GM12878 (cell line): Measurements from ENCODE around the gene ZMIZ1. TPM values are rescaled to one million over a fixed set of nuclear protein-coding genes. Genes with fewer than 3 reads are reported as not detected.

Experiments
- ATAC-seq: fragments of 200-7000 bp; cut with Tn5 transposase; 3 replicates; pipeline ENCODE4 v1.9.1; 2020; ENCODE audit warnings: mild to moderate bottlenecking, moderate library complexity
- BruUV-seq: library from RNA; stranded (reverse); fragments of 400-500 nt; replicated peaks from 2 replicates; lab custom pipeline; 2021; lab: Mats Ljungman, UMichigan
- CTCF ChIA-PET: fragments of 300-600 bp; sonication (Branson Sonifier 250); formaldehyde crosslinking; extraction: SDS; loops from one replicate; lab custom pipeline; 2021; ENCODE audit warnings: inconsistent platforms; lab: Yijun Ruan, JAX
- POLR2A ChIA-PET: fragments of 350-600 bp; formaldehyde crosslinking; extraction: SDS; loops from one replicate; lab custom pipeline; 2021; ENCODE audit warnings: inconsistent platforms; lab: Charles Lee
- RAD21 ChIA-PET: fragments of 300-600 bp; sonication (Branson Sonifier 250); formaldehyde crosslinking; loops from one replicate; lab custom pipeline; 2023; ENCODE audit warnings: antibody characterized with exemption; ENCODE audit not compliant: unreplicated experiment; lab: Charles Lee
- SMC1A ChIA-PET: fragments of 300-600 bp; sonication (Branson Sonifier 250); formaldehyde crosslinking; loops from one replicate; lab custom pipeline; 2023; ENCODE audit not compliant: unreplicated experiment, uncharacterized antibody; lab: Charles Lee
- DNase-seq: peaks from one replicate; pipeline ENCODE4 v3.0.0-alpha.2; 2011; ENCODE audit warnings: low read depth, low spot score
- FAIRE-seq: peaks from 3 replicates; lab custom pipeline; 2011; peaks lifted over from hg19 to GRCh38; lab: Jason Lieb, UNC
- H2AFZ ChIP-seq: 2 replicates; pipeline ENCODE4 v1.6.0; 2011; ENCODE audit warnings: low read depth, low read length, control low read depth; ENCODE audit not compliant: control insufficient read depth
- H3K27ac ChIP-seq: 2 replicates; pipeline ENCODE4 v1.5.1; 2011; ENCODE audit warnings: control low read depth; ENCODE audit not compliant: control insufficient read depth, insufficient read depth
- H3K27me3 ChIP-seq, 2 experiments: replicated peaks in 1 of 2; 2 replicates each; pipeline versions ENCODE4 v1.6.0 to v1.6.1; 2011; ENCODE audit warnings: low read length in 1 of 2; ENCODE audit not compliant: control insufficient read depth in 2 of 2, insufficient read depth in 2 of 2
- H3K36me3 ChIP-seq, 2 experiments: 2 replicates each; pipeline ENCODE4 v1.5.1; 2011; ENCODE audit warnings: low read length in 1 of 2; ENCODE audit not compliant: control insufficient read depth in 2 of 2, insufficient read depth in 2 of 2
- H3K4me1 ChIP-seq: 2 replicates; pipeline ENCODE4 v1.6.1; 2011; ENCODE audit warnings: mild to moderate bottlenecking, low read length, moderate library complexity, mixed read lengths; ENCODE audit not compliant: control insufficient read depth, insufficient read depth
- H3K4me2 ChIP-seq: 2 replicates; pipeline ENCODE4 v1.6.0; 2011; ENCODE audit warnings: control low read depth; ENCODE audit not compliant: control insufficient read depth, insufficient read depth
- H3K4me3 ChIP-seq: fragments of 200-600 bp; sonication (generic); 2 replicates; pipeline ENCODE4 v1.5.1; 2016
- H3K79me2 ChIP-seq: 2 replicates; pipeline ENCODE4 v1.6.0; 2011; ENCODE audit warnings: low read length; ENCODE audit not compliant: control insufficient read depth, insufficient read depth
- H3K9ac ChIP-seq: 2 replicates; pipeline ENCODE4 v1.8.0; 2011; ENCODE audit warnings: low read length, control low read depth, mixed read lengths; ENCODE audit not compliant: control insufficient read depth, insufficient read depth
- H3K9me3 ChIP-seq: replicated peaks from 3 replicates; pipeline ENCODE4 v1.5.1; 2011; ENCODE audit warnings: mild to moderate bottlenecking, low read length; ENCODE audit not compliant: control insufficient read depth, insufficient read depth
- H4K20me1 ChIP-seq: 2 replicates; pipeline ENCODE4 v1.6.0; 2011; ENCODE audit not compliant: control insufficient read depth, insufficient read depth
- CHD4 ChIP-seq: fragments of 200-600 bp; sonication (generic); IDR thresholded peaks from 2 replicates; pipeline ENCODE4 v1.6.1; 2016; ENCODE audit warnings: mild to moderate bottlenecking
- HDAC6 ChIP-seq: fragments of 200-600 bp; sonication (generic); IDR thresholded peaks from one replicate; pipeline ENCODE4 v1.8.0; 2017; ENCODE audit warnings: antibody characterized with exemption; ENCODE audit not compliant: unreplicated experiment
- IKZF2 ChIP-seq, 2 experiments: fragments of 450-650 bp; IDR thresholded peaks; 2 replicates each; pipeline ENCODE4 v1.6.1; 2017; ENCODE audit warnings: mild to moderate bottlenecking in 2 of 2, moderate library complexity in 2 of 2
- MXI1 ChIP-seq: fragments of 150-350 bp; IDR thresholded peaks from 2 replicates; pipeline ENCODE4 v1.6.1; 2011; ENCODE audit warnings: low read depth, mild to moderate bottlenecking, inconsistent platforms, low read length, improper control_type of control experiment
- RBBP5 ChIP-seq: fragments of 200-600 bp; sonication (generic); conservative IDR thresholded peaks from 2 replicates; pipeline ENCODE4 v1.6.1; 2016
- SP1 ChIP-seq: IDR thresholded peaks from one replicate; pipeline ENCODE4 v1.6.1; 2011; ENCODE audit warnings: low read depth, low read length
- WGBS: methylation state at CpG from one replicate; pipeline ENCODE4 v1.1.6; 2016; ENCODE audit warnings: low lambda C conversion rate; ENCODE audit not compliant: insufficient replicate concordance, insufficient coverage; ENCODE audit errors: missing lambda C conversion rate; 5-methylcytosine and 5-hydroxymethylcytosine counted together
- in situ Hi-C: fragments of 300-500 bp; cut with MboI; formaldehyde crosslinking; loops from 9 replicates; pipeline ENCODE4 v1.14.3; 2018; ENCODE audit warnings: mixed read lengths
- intact Hi-C: fragments of 100-400 bp; cut with micrococcal nuclease; formaldehyde crosslinking; loops from one replicate; pipeline ENCODE4 v1.14.2; 2022; ENCODE audit not compliant: unreplicated experiment
- polyA plus RNA-seq, 11 experiments: library from polyadenylated mRNA; depleted of rRNA in 4 of 11; unstranded in 6 of 11; stranded (reverse) in 5 of 11; fragments of >200 nt; fragmentation: Nextera tagmentation in 4 of 11; fragmentation: Illumina TruSeq in 1 of 11; extraction: Ambion mirVana in 4 of 11; extraction: Trizol in 1 of 11; gene quantifications; 1 replicate in 1 of 11; 2 replicates in 10 of 11; pipeline versions ENCODE4 v1.2.1 to v1.2.3, GENCODE V29; 2011 to 2016; ENCODE audit warnings: inconsistent platforms in 2 of 11, missing spikeins in 2 of 11, low read depth in 1 of 11
- total RNA-seq, 4 experiments: library from RNA; depleted of rRNA in 3 of 4; stranded (reverse); fragments of >200 nt in 3 of 4; fragmentation: Illumina TruSeq in 1 of 4; extraction: Trizol in 1 of 4; gene quantifications; 2 replicates each; pipeline versions ENCODE4 v1.2.1 to v1.2.3, GENCODE V29; 2013 to 2021
- TF ChIP-seq, protein P1 (sequence below): IDR thresholded peaks from 2 replicates; pipeline ENCODE4 v1.6.1; 2012; ENCODE audit warnings: low read depth, low read length, improper control_type of control experiment
- TF ChIP-seq, protein P2 (sequence below): fragments of 450-650 bp; formaldehyde crosslinking; IDR thresholded peaks from 2 replicates; pipeline ENCODE4 v1.4.0; 2022; ENCODE audit warnings: mild to moderate bottlenecking, moderate library complexity
- TF ChIP-seq, protein P3 (sequence below): IDR thresholded peaks from 2 replicates; pipeline ENCODE4 v1.6.1; 2012; ENCODE audit warnings: improper control_type of control experiment, low read depth, low read length; ENCODE audit not compliant: insufficient replicate concordance
- TF ChIP-seq, protein P4 (sequence below): fragments of 450-650 bp; IDR thresholded peaks from 2 replicates; pipeline ENCODE4 v1.6.1; 2017; ENCODE audit warnings: mild to moderate bottlenecking
- TF ChIP-seq, protein P5 (sequence below): IDR thresholded peaks from 2 replicates; pipeline ENCODE4 v1.6.1; 2011; ENCODE audit warnings: mild to moderate bottlenecking, low read depth, low read length, moderate library complexity; ENCODE audit not compliant: insufficient replicate concordance

The ZMIZ1 gene
- total and polyA plus RNA-seq, 10 of the 15 experiments (the other 5 are each of a cell fraction or from before 2014, with no cell fraction given) = 3.1 to 82.3 (median 14.9) TPM

DNA sequence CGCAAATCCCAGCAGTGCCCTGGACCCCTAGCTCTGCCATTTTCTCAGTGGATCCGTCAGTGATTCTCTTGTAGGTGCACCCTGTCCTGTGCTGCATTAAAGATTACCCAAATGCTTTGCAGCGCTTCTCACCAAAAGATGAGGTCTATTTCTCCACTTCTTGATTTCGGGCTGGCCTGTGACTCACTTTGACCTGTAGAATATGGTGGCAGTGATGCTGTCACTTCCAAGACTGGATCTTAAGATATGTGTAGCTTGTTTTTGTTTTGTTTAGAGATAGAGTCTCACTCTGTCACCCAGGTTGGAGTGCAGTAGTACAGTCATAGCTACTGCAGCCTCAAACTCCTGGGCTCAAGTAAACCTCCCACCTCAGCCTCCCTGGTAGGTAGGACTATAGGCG lies 37.0 kb upstream of the ZMIZ1 start:
- no peak overlapping the region for H3K4me2 ChIP-seq
- SMC1A ChIA-PET = no interaction called here
- no peak for ATAC-seq
- CTCF ChIA-PET = no interaction called here
- in situ Hi-C loops = no loop called here
- no peaks in the 10 kb centered on the region for H3K36me3 ChIP-seq
- RAD21 ChIA-PET = no interaction called here
- H3K9ac ChIP-seq = no peak overlapping the region
- FAIRE-seq = no peak
- H3K9me3 ChIP-seq = no peaks in the 10 kb centered on the region
- WGBS = 28% methylated on average over 5 of the region's 5 CpGs
- intact Hi-C loops = no loop called here
- no peaks in the 10 kb centered on the region for H3K4me1 ChIP-seq
- H3K4me3 ChIP-seq = no peak overlapping the region
- no peak for DNase-seq
- no TSS peak for BruUV-seq
- TF ChIP-seq, protein P1, sequence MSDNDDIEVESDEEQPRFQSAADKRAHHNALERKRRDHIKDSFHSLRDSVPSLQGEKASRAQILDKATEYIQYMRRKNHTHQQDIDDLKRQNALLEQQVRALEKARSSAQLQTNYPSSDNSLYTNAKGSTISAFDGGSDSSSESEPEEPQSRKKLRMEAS = no peak
- TF ChIP-seq, protein P2, sequence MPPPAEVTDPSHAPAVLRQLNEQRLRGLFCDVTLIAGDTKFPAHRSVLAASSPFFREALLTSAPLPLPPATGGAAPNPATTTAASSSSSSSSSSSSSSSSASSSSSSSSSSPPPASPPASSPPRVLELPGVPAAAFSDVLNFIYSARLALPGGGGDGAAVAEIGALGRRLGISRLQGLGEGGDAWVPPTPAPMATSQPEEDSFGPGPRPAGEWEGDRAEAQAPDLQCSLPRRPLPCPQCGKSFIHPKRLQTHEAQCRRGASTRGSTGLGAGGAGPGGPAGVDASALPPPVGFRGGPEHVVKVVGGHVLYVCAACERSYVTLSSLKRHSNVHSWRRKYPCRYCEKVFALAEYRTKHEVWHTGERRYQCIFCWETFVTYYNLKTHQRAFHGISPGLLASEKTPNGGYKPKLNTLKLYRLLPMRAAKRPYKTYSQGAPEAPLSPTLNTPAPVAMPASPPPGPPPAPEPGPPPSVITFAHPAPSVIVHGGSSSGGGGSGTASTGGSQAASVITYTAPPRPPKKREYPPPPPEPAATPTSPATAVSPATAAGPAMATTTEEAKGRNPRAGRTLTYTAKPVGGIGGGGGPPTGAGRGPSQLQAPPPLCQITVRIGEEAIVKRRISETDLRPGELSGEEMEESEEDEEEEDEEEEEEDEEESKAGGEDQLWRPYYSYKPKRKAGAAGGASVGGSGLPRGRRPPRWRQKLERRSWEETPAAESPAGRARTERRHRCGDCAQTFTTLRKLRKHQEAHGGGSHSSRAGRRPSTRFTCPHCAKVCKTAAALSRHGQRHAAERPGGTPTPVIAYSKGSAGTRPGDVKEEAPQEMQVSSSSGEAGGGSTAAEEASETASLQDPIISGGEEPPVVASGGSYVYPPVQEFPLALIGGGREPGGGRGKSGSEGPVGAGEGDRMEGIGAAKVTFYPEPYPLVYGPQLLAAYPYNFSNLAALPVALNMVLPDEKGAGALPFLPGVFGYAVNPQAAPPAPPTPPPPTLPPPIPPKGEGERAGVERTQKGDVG (CRISPR knock-in tag) = no peak
- no peak for TF ChIP-seq CHD4
- TF ChIP-seq MXI1 = no peak
- TF ChIP-seq, protein P3, sequence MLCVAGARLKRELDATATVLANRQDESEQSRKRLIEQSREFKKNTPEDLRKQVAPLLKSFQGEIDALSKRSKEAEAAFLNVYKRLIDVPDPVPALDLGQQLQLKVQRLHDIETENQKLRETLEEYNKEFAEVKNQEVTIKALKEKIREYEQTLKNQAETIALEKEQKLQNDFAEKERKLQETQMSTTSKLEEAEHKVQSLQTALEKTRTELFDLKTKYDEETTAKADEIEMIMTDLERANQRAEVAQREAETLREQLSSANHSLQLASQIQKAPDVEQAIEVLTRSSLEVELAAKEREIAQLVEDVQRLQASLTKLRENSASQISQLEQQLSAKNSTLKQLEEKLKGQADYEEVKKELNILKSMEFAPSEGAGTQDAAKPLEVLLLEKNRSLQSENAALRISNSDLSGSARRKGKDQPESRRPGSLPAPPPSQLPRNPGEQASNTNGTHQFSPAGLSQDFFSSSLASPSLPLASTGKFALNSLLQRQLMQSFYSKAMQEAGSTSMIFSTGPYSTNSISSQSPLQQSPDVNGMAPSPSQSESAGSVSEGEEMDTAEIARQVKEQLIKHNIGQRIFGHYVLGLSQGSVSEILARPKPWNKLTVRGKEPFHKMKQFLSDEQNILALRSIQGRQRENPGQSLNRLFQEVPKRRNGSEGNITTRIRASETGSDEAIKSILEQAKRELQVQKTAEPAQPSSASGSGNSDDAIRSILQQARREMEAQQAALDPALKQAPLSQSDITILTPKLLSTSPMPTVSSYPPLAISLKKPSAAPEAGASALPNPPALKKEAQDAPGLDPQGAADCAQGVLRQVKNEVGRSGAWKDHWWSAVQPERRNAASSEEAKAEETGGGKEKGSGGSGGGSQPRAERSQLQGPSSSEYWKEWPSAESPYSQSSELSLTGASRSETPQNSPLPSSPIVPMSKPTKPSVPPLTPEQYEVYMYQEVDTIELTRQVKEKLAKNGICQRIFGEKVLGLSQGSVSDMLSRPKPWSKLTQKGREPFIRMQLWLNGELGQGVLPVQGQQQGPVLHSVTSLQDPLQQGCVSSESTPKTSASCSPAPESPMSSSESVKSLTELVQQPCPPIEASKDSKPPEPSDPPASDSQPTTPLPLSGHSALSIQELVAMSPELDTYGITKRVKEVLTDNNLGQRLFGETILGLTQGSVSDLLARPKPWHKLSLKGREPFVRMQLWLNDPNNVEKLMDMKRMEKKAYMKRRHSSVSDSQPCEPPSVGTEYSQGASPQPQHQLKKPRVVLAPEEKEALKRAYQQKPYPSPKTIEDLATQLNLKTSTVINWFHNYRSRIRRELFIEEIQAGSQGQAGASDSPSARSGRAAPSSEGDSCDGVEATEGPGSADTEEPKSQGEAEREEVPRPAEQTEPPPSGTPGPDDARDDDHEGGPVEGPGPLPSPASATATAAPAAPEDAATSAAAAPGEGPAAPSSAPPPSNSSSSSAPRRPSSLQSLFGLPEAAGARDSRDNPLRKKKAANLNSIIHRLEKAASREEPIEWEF = no peak
- TF ChIP-seq, protein P4, sequence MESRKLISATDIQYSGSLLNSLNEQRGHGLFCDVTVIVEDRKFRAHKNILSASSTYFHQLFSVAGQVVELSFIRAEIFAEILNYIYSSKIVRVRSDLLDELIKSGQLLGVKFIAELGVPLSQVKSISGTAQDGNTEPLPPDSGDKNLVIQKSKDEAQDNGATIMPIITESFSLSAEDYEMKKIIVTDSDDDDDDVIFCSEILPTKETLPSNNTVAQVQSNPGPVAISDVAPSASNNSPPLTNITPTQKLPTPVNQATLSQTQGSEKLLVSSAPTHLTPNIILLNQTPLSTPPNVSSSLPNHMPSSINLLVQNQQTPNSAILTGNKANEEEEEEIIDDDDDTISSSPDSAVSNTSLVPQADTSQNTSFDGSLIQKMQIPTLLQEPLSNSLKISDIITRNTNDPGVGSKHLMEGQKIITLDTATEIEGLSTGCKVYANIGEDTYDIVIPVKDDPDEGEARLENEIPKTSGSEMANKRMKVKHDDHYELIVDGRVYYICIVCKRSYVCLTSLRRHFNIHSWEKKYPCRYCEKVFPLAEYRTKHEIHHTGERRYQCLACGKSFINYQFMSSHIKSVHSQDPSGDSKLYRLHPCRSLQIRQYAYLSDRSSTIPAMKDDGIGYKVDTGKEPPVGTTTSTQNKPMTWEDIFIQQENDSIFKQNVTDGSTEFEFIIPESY = no peak
- TF ChIP-seq SP1 = no peak
- no peak for TF ChIP-seq IKZF2 (IDR thresholded peaks at IDR 0.05)
- TF ChIP-seq RBBP5 = no peak
- TF ChIP-seq HDAC6 = no peak
- TF ChIP-seq, protein P5, sequence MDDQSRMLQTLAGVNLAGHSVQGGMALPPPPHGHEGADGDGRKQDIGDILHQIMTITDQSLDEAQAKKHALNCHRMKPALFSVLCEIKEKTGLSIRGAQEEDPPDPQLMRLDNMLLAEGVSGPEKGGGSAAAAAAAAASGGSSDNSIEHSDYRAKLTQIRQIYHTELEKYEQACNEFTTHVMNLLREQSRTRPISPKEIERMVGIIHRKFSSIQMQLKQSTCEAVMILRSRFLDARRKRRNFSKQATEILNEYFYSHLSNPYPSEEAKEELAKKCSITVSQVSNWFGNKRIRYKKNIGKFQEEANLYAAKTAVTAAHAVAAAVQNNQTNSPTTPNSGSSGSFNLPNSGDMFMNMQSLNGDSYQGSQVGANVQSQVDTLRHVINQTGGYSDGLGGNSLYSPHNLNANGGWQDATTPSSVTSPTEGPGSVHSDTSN = no peak
- H3K27ac ChIP-seq = no peak overlapping the region
- peaks cover 0 to 1% of the 10 kb centered on the region in 2 experiments; a peak in 2 of 4 replicates for H3K27me3 ChIP-seq
- POLR2A ChIA-PET = no interaction called here
- no peaks in the 10 kb centered on the region for H4K20me1 ChIP-seq
- H2AFZ ChIP-seq = no peak overlapping the region
- H3K79me2 ChIP-seq = no peaks in the 10 kb centered on the region
